HepG2 (cell line): ENCODE results near the gene DHX36. TPM values are rescaled to one million over a fixed set of nuclear protein-coding genes. Genes with fewer than 3 reads are reported as not detected.

Experiments used
- ATAC-seq: fragments of 200-7000 bp; cut with Tn5 transposase; 3 replicates; pipeline ENCODE4 v1.9.1; 2020; ENCODE audit warnings: mild to moderate bottlenecking, moderate library complexity
- BruUV-seq: library from RNA; stranded (reverse); fragments of 400-500 nt; replicated peaks from 2 replicates; lab custom pipeline; 2021; lab: Mats Ljungman, UMichigan
- CTCF ChIA-PET: fragments of 300-600 bp; formaldehyde crosslinking; extraction: SDS; loops from one replicate; lab custom pipeline; 2021; ENCODE audit warnings: low total read pairs, inconsistent platforms, low intra/inter-chr PET ratio; lab: Yijun Ruan, JAX
- POLR2A ChIA-PET: fragments of 350-600 bp; sonication (Branson Sonifier 250); formaldehyde crosslinking; loops from one replicate; lab custom pipeline; 2020; ENCODE audit warnings: antibody characterized with exemption, inconsistent platforms; lab: Yijun Ruan, JAX
- DNase-seq: peaks from one replicate; pipeline ENCODE4 v3.0.0-alpha.2; 2015; ENCODE audit warnings: low spot score
- FAIRE-seq: peaks from 3 replicates; lab custom pipeline; 2011; peaks lifted over from hg19 to GRCh38; lab: Jason Lieb, UNC
- H2AFZ ChIP-seq: one replicate; pipeline ENCODE4 v1.6.1; 2011; ENCODE audit warnings: low read length, inconsistent platforms
- H3K27ac ChIP-seq: fragments of 300-600 bp; 3 replicates; pipeline ENCODE4 v1.8.0; 2011; ENCODE audit warnings: mixed run types, mild to moderate bottlenecking, mixed read lengths, low read length, inconsistent platforms; ENCODE audit not compliant: insufficient read depth; ENCODE audit errors: extremely low read length
- H3K27me3 ChIP-seq, 2 experiments: fragments of 200-600 bp in 1 of 2; 2 replicates in 1 of 2; 3 replicates in 1 of 2; pipeline versions ENCODE4 v1.6.0 to v1.8.0; 2011; ENCODE audit warnings: low read length in 2 of 2, mild to moderate bottlenecking in 2 of 2, moderate library complexity in 2 of 2, inconsistent platforms in 1 of 2; ENCODE audit not compliant: insufficient read depth in 2 of 2, control insufficient read depth in 1 of 2
- H3K36me3 ChIP-seq, 2 experiments: fragments of 200-600 bp in 1 of 2; replicated peaks in 1 of 2; 2 replicates in 1 of 2; 3 replicates in 1 of 2; pipeline versions ENCODE4 v1.5.1 to v1.8.0; 2011; ENCODE audit warnings: low read length in 2 of 2, inconsistent platforms in 1 of 2; ENCODE audit not compliant: insufficient read depth in 2 of 2, control insufficient read depth in 1 of 2
- H3K4me1 ChIP-seq: 2 replicates; pipeline ENCODE4 v1.5.1; 2012; ENCODE audit warnings: low read length, inconsistent platforms; ENCODE audit not compliant: insufficient read depth
- H3K4me2 ChIP-seq: 2 replicates; pipeline ENCODE4 v1.6.0; 2011; ENCODE audit warnings: low read depth, low read length, inconsistent platforms
- H3K4me3 ChIP-seq, 3 experiments: fragments of 200-600 bp in 1 of 3; sonication (generic), shearing (Covaris generic) in 1 of 3; replicated peaks in 1 of 3; 2 replicates each; pipeline ENCODE4 v1.5.1; 2011 to 2016; ENCODE audit warnings: low read length in 3 of 3, inconsistent platforms in 2 of 3, low read depth in 2 of 3, mild to moderate bottlenecking in 2 of 3, control low read depth in 1 of 3, mixed read lengths in 1 of 3; ENCODE audit not compliant: insufficient read depth in 1 of 3
- H3K79me2 ChIP-seq: one replicate; pipeline ENCODE4 v1.6.1; 2011; ENCODE audit warnings: low read length, inconsistent platforms; ENCODE audit not compliant: insufficient read depth
- H3K9ac ChIP-seq: 2 replicates; pipeline ENCODE4 v1.6.0; 2011; ENCODE audit warnings: mild to moderate bottlenecking, low read depth, low read length, inconsistent platforms; ENCODE audit not compliant: insufficient read depth
- H3K9me3 ChIP-seq: 2 replicates; pipeline ENCODE4 v1.5.1; 2012; ENCODE audit warnings: mild to moderate bottlenecking, low read length
- H4K20me1 ChIP-seq: 2 replicates; pipeline ENCODE4 v1.6.0; 2011; ENCODE audit warnings: inconsistent platforms, mild to moderate bottlenecking, low read length, moderate library complexity; ENCODE audit not compliant: insufficient read depth
- CREBL2 ChIP-seq: sonication (generic); formaldehyde crosslinking; IDR thresholded peaks from 2 replicates; pipeline ENCODE4 v1.8.1; 2023; ENCODE audit warnings: missing genetic modification reagents, mild to moderate bottlenecking, borderline replicate concordance
- ETV6 ChIP-seq: sonication (generic); formaldehyde crosslinking; conservative IDR thresholded peaks from 2 replicates; pipeline ENCODE4 v1.4.0; 2020; ENCODE audit warnings: missing genetic modification reagents
- HMG20A ChIP-seq: IDR thresholded peaks from 2 replicates; pipeline ENCODE4 v1.6.1; 2016; ENCODE audit warnings: borderline replicate concordance
- MED13 ChIP-seq: sonication (generic); formaldehyde crosslinking; IDR thresholded peaks from 2 replicates; pipeline ENCODE4 v1.5.0; 2020; ENCODE audit warnings: missing genetic modification reagents
- MLLT10 ChIP-seq: sonication (generic); formaldehyde crosslinking; IDR thresholded peaks from 2 replicates; pipeline ENCODE4 v1.4.0; 2020; ENCODE audit warnings: missing genetic modification reagents
- RBAK ChIP-seq: sonication (generic); formaldehyde crosslinking; IDR thresholded peaks from 2 replicates; pipeline ENCODE4 v1.5.1; 2020; ENCODE audit warnings: mild to moderate bottlenecking, missing genetic modification reagents
- SIX4 ChIP-seq: sonication (generic); formaldehyde crosslinking; IDR thresholded peaks from 2 replicates; pipeline ENCODE4 v1.4.0; 2020; ENCODE audit warnings: missing genetic modification reagents
- TMF1 ChIP-seq: sonication (generic); formaldehyde crosslinking; IDR thresholded peaks from 2 replicates; pipeline ENCODE4 v1.8.1; 2022; ENCODE audit warnings: low read depth, missing genetic modification reagents
- ZBTB20 ChIP-seq: sonication (generic); formaldehyde crosslinking; IDR thresholded peaks from 2 replicates; pipeline ENCODE4 v1.8.1; 2023; ENCODE audit warnings: missing genetic modification reagents, low read depth, mild to moderate bottlenecking, borderline replicate concordance
- ZNF577 ChIP-seq: sonication (generic); formaldehyde crosslinking; IDR thresholded peaks from 2 replicates; pipeline ENCODE4 v1.4.0; 2020; ENCODE audit warnings: mild to moderate bottlenecking, low read depth, missing genetic modification reagents, borderline replicate concordance
- ZNF670 ChIP-seq: sonication (generic); formaldehyde crosslinking; IDR thresholded peaks from 2 replicates; pipeline ENCODE4 v1.8.0; 2022; ENCODE audit warnings: mild to moderate bottlenecking, missing genetic modification reagents, borderline replicate concordance
- ZNF747 ChIP-seq: sonication (generic); formaldehyde crosslinking; IDR thresholded peaks from 2 replicates; pipeline ENCODE4 v1.8.1; 2023; ENCODE audit warnings: missing genetic modification reagents, mild to moderate bottlenecking, borderline replicate concordance
- ZNF776 ChIP-seq: sonication (generic); formaldehyde crosslinking; IDR thresholded peaks from 2 replicates; pipeline ENCODE4 v1.4.0; 2020; ENCODE audit warnings: mild to moderate bottlenecking, missing genetic modification reagents
- ZNF784 ChIP-seq: sonication (generic); formaldehyde crosslinking; IDR thresholded peaks from 2 replicates; pipeline ENCODE4 v1.5.1; 2020; ENCODE audit warnings: missing genetic modification reagents, mild to moderate bottlenecking, borderline replicate concordance
- WGBS: methylation state at CpG from one replicate; pipeline ENCODE4 v1.1.6; 2017; ENCODE audit warnings: low lambda C conversion rate; 5-methylcytosine and 5-hydroxymethylcytosine counted together
- in situ Hi-C: cut with HindIII; loops from 2 replicates; pipeline ENCODE4 v1.10.0; 2017; ENCODE audit warnings: low pct_unique_long_range_greater_than_20kb; ENCODE audit not compliant: extremely low pct_ligation_motif_present
- intact Hi-C: fragments of 100-400 bp; cut with micrococcal nuclease; formaldehyde crosslinking; loops from one replicate; pipeline ENCODE4 v1.10.0; 2022; ENCODE audit not compliant: unreplicated experiment
- polyA plus RNA-seq, 8 experiments: library from polyadenylated mRNA; depleted of rRNA in 3 of 8; stranded (reverse) in 7 of 8; unstranded in 1 of 8; fragments of >200 nt; fragmentation: Illumina TruSeq in 4 of 8; extraction: Trizol in 4 of 8; gene quantifications; 2 replicates each; pipeline versions ENCODE4 v1.2.1 to v1.2.3, GENCODE V29; 2011 to 2016; ENCODE audit warnings: low read depth in 4 of 8, missing spikeins in 1 of 8, mixed read lengths in 1 of 8; ENCODE audit not compliant: insufficient read depth in 1 of 8
- total RNA-seq, 5 experiments: library from RNA; depleted of rRNA; stranded (reverse); fragments of >200 nt; fragmentation: Illumina TruSeq; extraction: Trizol; gene quantifications; 2 replicates each; pipeline ENCODE4 v1.2.3, GENCODE V29; 2016; ENCODE audit warnings: low read depth in 1 of 5
- TF ChIP-seq, protein P1 (sequence below): IDR thresholded peaks from 2 replicates; pipeline ENCODE4 v1.6.1; 2016; ENCODE audit warnings: missing genetic modification reagents, missing compliant biosample characterization
- TF ChIP-seq, protein P2 (sequence below): sonication (generic); formaldehyde crosslinking; conservative IDR thresholded peaks from 2 replicates; pipeline ENCODE4 v1.8.1; 2023; ENCODE audit warnings: missing genetic modification reagents
- TF ChIP-seq, protein P3 (sequence below): sonication (generic); formaldehyde crosslinking; IDR thresholded peaks from 2 replicates; pipeline ENCODE4 v1.4.0; 2020; ENCODE audit warnings: mild to moderate bottlenecking, missing genetic modification reagents

Gene DHX36
- total and polyA plus RNA-seq, 2 of the 13 experiments (the other 11 are each of a cell fraction or from before 2014, with no cell fraction given), result 30.3 to 44.2 TPM

DNA sequence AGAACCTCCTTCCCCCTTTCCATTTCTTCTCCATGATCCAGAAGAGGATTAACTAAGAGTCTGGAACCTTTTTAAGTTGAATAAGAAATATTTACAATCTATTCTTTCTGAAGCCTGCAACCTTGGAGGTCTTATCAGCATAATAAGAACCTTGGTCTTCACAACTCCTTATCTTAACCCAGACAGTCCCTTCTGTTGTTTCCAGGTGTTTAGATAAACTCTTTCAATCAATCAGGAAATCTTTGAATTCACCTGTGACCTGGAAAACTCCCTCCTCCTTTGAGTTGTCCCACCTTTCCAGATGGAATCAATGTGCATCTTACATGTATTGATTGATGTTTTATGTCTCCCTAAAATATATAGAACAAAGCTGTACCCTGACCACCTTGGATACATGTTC lies 3.6 kb upstream of the DHX36 start:
- Histone ChIP-seq H3K4me2 (no peak overlapping the region), H2AFZ (no peak overlapping the region), H3K9me3 (no peaks in the 10 kb centered on the region), H3K4me1 (peaks cover 14% of the 10 kb centered on the region), H3K4me3 (no peak overlapping the region), H3K36me3 (no peaks in the 10 kb centered on the region), H3K27ac (no peak overlapping the region), H3K79me2 (peaks cover 12% of the 10 kb centered on the region), H3K9ac (no peak overlapping the region), H4K20me1 (no peaks in the 10 kb centered on the region), H3K27me3 (peaks cover 0 to 6% of the 10 kb centered on the region in 2 experiments; a peak in 1 of 5 replicates)
- DNase-seq, result no peak
- in situ Hi-C loops, result no loop called here
- ATAC-seq, result no peak
- FAIRE-seq, result no peak
- intact Hi-C loops, result no loop called here
- TF ChIP-seq ZNF577 (no peak), SIX4 (CRISPR knock-in tag) (no peak), TMF1 (no peak)
- ChIA-PET CTCF (no interaction called here), POLR2A (no interaction called here)
- no TSS peak for BruUV-seq

- Histone ChIP-seq H3K4me3 (peak overlapping the region; percentile 65 to 92 (median 83); a peak in 5 of 6 replicates), H3K9ac (peak overlapping the region; percentile 91), H3K27ac (peak overlapping the region; percentile 79), H4K20me1 (peaks cover 5% of the 10 kb centered on the region), H3K27me3 (no peaks in the 10 kb centered on the region; a peak in 1 of 5 replicates), H3K4me1 (peaks cover 43% of the 10 kb centered on the region), H3K4me2 (peak overlapping the region; percentile 82), H3K9me3 (no peaks in the 10 kb centered on the region), H3K36me3 (peaks cover 0 to 1% of the 10 kb centered on the region in 2 experiments; a peak in 1 of 5 replicates), H3K79me2 (peaks cover 41% of the 10 kb centered on the region), H2AFZ (peak overlapping the region; percentile 97)
- BruUV-seq, result TSS peak; percentile 100
- WGBS, result 2% methylated on average over 3 of the region's 3 CpGs
- peak; percentile 18 for FAIRE-seq
- CTCF ChIA-PET, result no interaction called here
- in situ Hi-C loops (no loop called here), intact Hi-C loops (no loop called here)
- POLR2A ChIA-PET, result interaction anchor here (0.6 kb wide), 1 partner anchor 226 kb away, joined by 4 read pairs; no protein-coding TSS in a partner anchor
- peak; percentile 63 for DNase-seq
- peak; percentile 73 for ATAC-seq
- no peak for TF ChIP-seq MED13
- no peak for TF ChIP-seq MLLT10 (CRISPR knock-in tag)
- no peak for TF ChIP-seq ZNF784 (CRISPR knock-in tag)
- no peak for TF ChIP-seq RBAK (CRISPR knock-in tag)
- TF ChIP-seq ZBTB20, result 0 out of 2 replicates have a peak, but pooled peaks have one; percentile 14
- no peak for TF ChIP-seq ZNF747 (CRISPR knock-in tag)
- no peak for TF ChIP-seq CREBL2
- no peak for TF ChIP-seq ZNF670 (CRISPR knock-in tag)
- TF ChIP-seq, protein P1, sequence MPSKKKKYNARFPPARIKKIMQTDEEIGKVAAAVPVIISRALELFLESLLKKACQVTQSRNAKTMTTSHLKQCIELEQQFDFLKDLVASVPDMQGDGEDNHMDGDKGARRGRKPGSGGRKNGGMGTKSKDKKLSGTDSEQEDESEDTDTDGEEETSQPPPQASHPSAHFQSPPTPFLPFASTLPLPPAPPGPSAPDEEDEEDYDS, result no peak
- no peak for TF ChIP-seq ZNF776 (CRISPR knock-in tag)
- TF ChIP-seq, protein P2, sequence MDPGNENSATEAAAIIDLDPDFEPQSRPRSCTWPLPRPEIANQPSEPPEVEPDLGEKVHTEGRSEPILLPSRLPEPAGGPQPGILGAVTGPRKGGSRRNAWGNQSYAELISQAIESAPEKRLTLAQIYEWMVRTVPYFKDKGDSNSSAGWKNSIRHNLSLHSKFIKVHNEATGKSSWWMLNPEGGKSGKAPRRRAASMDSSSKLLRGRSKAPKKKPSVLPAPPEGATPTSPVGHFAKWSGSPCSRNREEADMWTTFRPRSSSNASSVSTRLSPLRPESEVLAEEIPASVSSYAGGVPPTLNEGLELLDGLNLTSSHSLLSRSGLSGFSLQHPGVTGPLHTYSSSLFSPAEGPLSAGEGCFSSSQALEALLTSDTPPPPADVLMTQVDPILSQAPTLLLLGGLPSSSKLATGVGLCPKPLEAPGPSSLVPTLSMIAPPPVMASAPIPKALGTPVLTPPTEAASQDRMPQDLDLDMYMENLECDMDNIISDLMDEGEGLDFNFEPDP (CRISPR knock-in tag), result no peak
- no peak for TF ChIP-seq ETV6 (CRISPR knock-in tag)
- TF ChIP-seq HMG20A (CRISPR knock-in tag), result no peak
- TF ChIP-seq, protein P3, sequence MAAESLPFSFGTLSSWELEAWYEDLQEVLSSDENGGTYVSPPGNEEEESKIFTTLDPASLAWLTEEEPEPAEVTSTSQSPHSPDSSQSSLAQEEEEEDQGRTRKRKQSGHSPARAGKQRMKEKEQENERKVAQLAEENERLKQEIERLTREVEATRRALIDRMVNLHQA (CRISPR knock-in tag), result no peak
Measured at GRCh38 chr3:154324919-154325318, 632 bp upstream of the DHX36 start.
